Natural killer cell (primary cell): ENCODE data around the gene GNB3. TPM values are rescaled to one million over a fixed set of nuclear protein-coding genes. Genes with fewer than 3 reads are reported as not detected.
"Not testable (repeated sequence)": the region's sequence is repeated elsewhere in the genome, so short reads cannot be mapped to it uniquely, and the experiment has no call there.

Experiments used
- ATAC-seq, 3 donors: fragments of 150-1000 bp in 2 of 3; fragments of 200-7000 bp in 1 of 3; cut with Tn5 transposase; 1 replicate in 1 of 3; 2 replicates in 2 of 3; pipeline ENCODE4 v1.10.0; 2021; ENCODE audit warnings: mild to moderate bottlenecking in 2 of 3, moderate library complexity in 2 of 3
- DNase-seq, 2 donors: peaks; one replicate each; pipeline versions ENCODE4 v3.0.0 to v3.0.0-alpha.2; 2013 to 2021; ENCODE audit warnings: mixed read lengths in 1 of 2
- H3K27ac ChIP-seq: one replicate; pipeline ENCODE4 v1.5.1; 2013; ENCODE audit warnings: mild to moderate bottlenecking, low read length
- H3K27me3 ChIP-seq: one replicate; pipeline ENCODE4 v1.6.1; 2013; ENCODE audit warnings: low read length; ENCODE audit not compliant: control insufficient read depth, insufficient read depth
- H3K36me3 ChIP-seq: one replicate; pipeline ENCODE4 v1.6.1; 2013; ENCODE audit warnings: low read length; ENCODE audit not compliant: control insufficient read depth, insufficient read depth
- H3K4me1 ChIP-seq: one replicate; pipeline ENCODE4 v1.6.1; 2013; ENCODE audit warnings: low read length; ENCODE audit not compliant: control insufficient read depth, insufficient read depth
- H3K4me3 ChIP-seq: one replicate; pipeline ENCODE4 v1.5.1; 2013; ENCODE audit warnings: low read length
- H3K9me3 ChIP-seq: one replicate; pipeline ENCODE4 v1.6.1; 2013; ENCODE audit warnings: low read length; ENCODE audit not compliant: control insufficient read depth, insufficient read depth
- H3K27ac Mint-ChIP-seq, 2 donors: one replicate each; pipeline ENCODE4 v1.8.0; 2022; ENCODE audit warnings: mild to moderate bottlenecking in 2 of 2, mixed read lengths in 2 of 2, moderate library complexity in 1 of 2
- H3K27me3 Mint-ChIP-seq, 2 donors: one replicate each; pipeline ENCODE4 v1.8.0; 2022; ENCODE audit warnings: low read depth in 2 of 2, mixed read lengths in 2 of 2
- H3K36me3 Mint-ChIP-seq: one replicate; pipeline ENCODE4 v1.8.0; 2022; ENCODE audit warnings: mixed read lengths
- H3K4me1 Mint-ChIP-seq, 2 donors: one replicate each; pipeline ENCODE4 v1.8.0; 2022; ENCODE audit warnings: mixed read lengths in 2 of 2
- H3K4me3 Mint-ChIP-seq: one replicate; pipeline ENCODE4 v1.8.0; 2022; ENCODE audit warnings: mild to moderate bottlenecking, moderate library complexity, mixed read lengths
- H3K9me3 Mint-ChIP-seq, 2 donors: one replicate each; pipeline ENCODE4 v1.8.0; 2022; ENCODE audit warnings: mixed read lengths in 2 of 2
- CTCF ChIP-seq: fragments of 200-600 bp; IDR thresholded peaks from one replicate; pipeline ENCODE4 v1.8.0; 2022; ENCODE audit warnings: antibody characterized with exemption
- WGBS: methylation state at CpG from one replicate; pipeline ENCODE4 v1.1.7; 2013; ENCODE audit warnings: missing lambda C conversion rate; ENCODE audit not compliant: insufficient coverage; 5-methylcytosine and 5-hydroxymethylcytosine counted together
- intact Hi-C: fragments of 100-400 bp; cut with micrococcal nuclease; formaldehyde crosslinking; loops from one replicate; pipeline ENCODE4 v1.14.2; 2022
- total RNA-seq, 4 donors: library from RNA; stranded (reverse); fragments of 120-200 nt in 1 of 4; gene quantifications; one replicate each; pipeline versions ENCODE4 v1.2.3 to v1.2.4, GENCODE V29; 2013 to 2022

GNB3 gene
- total RNA-seq, 3 donors from 2014 or later (not counting 1 experiment from before 2014, with no cell fraction given): not detected

- DNase-seq (peak; percentile 99), ATAC-seq (peak; percentile 93 to 99 (median 94))
- H3K9me3 Mint-ChIP-seq: no peaks in the 10 kb centered on the region
- Histone ChIP-seq H3K4me1 (peaks cover 14% of the 10 kb centered on the region), H3K27ac (peak overlapping the region; percentile 98), H3K9me3 (no peaks in the 10 kb centered on the region), H3K4me3 (peak overlapping the region; percentile 70), H3K36me3 (no peaks in the 10 kb centered on the region), H3K27me3 (no peaks in the 10 kb centered on the region)
- H3K4me1 Mint-ChIP-seq: peaks cover 11 to 15% of the 10 kb centered on the region in 2 donors
- no peaks in the 10 kb centered on the region for H3K27me3 Mint-ChIP-seq
- H3K27ac Mint-ChIP-seq: peak overlapping the region; percentile 95 to 96
- intact Hi-C loops: loop anchor here (1.0 kb wide), 3 partner anchors 13 to 39 kb away; partner anchors contain the start of genes LRRC23, SPSB2 and USP5
- H3K4me3 Mint-ChIP-seq: peak overlapping the region; percentile 87
- peak; percentile 75 for TF ChIP-seq CTCF
- 2% methylated on average over 67 of the region's 68 CpGs for WGBS
- no peaks in the 10 kb centered on the region for H3K36me3 Mint-ChIP-seq
Measured at GRCh38 chr12:6890789-6891645, 50.3 kb downstream of the GNB3 start.

- H3K9me3 Mint-ChIP-seq: no peaks in the 10 kb centered on the region
- DNase-seq: no peak
- H3K27me3 Mint-ChIP-seq: no peaks in the 10 kb centered on the region
- Histone ChIP-seq H3K27me3 (no peaks in the 10 kb centered on the region), H3K36me3 (no peaks in the 10 kb centered on the region), H3K27ac (peak overlapping the region; percentile 98), H3K4me3 (peak overlapping the region; percentile 70), H3K9me3 (no peaks in the 10 kb centered on the region), H3K4me1 (peaks cover 14% of the 10 kb centered on the region)
- 82% methylated on average over 5 of the region's 5 CpGs for WGBS
- no peak for TF ChIP-seq CTCF
- peak overlapping the region; percentile 95 to 96 for H3K27ac Mint-ChIP-seq
- intact Hi-C loops: loop anchor here (1.0 kb wide), 3 partner anchors 13 to 39 kb away; partner anchors contain the start of genes LRRC23, SPSB2 and USP5
- peaks cover 11 to 15% of the 10 kb centered on the region in 2 donors for H3K4me1 Mint-ChIP-seq
- no peaks in the 10 kb centered on the region for H3K36me3 Mint-ChIP-seq
- peak overlapping the region; percentile 87 for H3K4me3 Mint-ChIP-seq
- no peak for ATAC-seq
Measured at GRCh38 chr12:6891646-6892001, 50.9 kb downstream of the GNB3 start.

GRCh38 chr12:6892683-6893082 lies 52.0 kb downstream of the GNB3 start:
- peak overlapping the region in 1 of 2 donors; percentile 95 for H3K27ac Mint-ChIP-seq
- peak in 1 of 2 donors; percentile 3 for DNase-seq
- peaks cover 11 to 15% of the 10 kb centered on the region in 2 donors for H3K4me1 Mint-ChIP-seq
- H3K36me3 ChIP-seq, ATAC-seq, H3K27me3 Mint-ChIP-seq, H3K27me3 ChIP-seq, H3K9me3 Mint-ChIP-seq, H3K9me3 ChIP-seq, H3K36me3 Mint-ChIP-seq, H3K27ac ChIP-seq, H3K4me3 ChIP-seq, intact Hi-C loops: not testable (repeated sequence)
- H3K4me3 Mint-ChIP-seq: peak overlapping the region; percentile 49
- 99% methylated on average over 3 of the region's 3 CpGs for WGBS
- peaks cover 14% of the 10 kb centered on the region for H3K4me1 ChIP-seq

- intact Hi-C loops: no loop called here
- no peaks in the 10 kb centered on the region for H3K9me3 Mint-ChIP-seq
- H3K4me1 Mint-ChIP-seq: peaks cover 11 to 15% of the 10 kb centered on the region in 2 donors
- Histone ChIP-seq H3K36me3 (no peaks in the 10 kb centered on the region), H3K4me3 (no peak overlapping the region), H3K27ac (no peak overlapping the region), H3K9me3 (no peaks in the 10 kb centered on the region), H3K4me1 (peaks cover 14% of the 10 kb centered on the region), H3K27me3 (no peaks in the 10 kb centered on the region)
- no peak for DNase-seq
- H3K4me3 Mint-ChIP-seq: no peak overlapping the region
- ATAC-seq: no peak
- TF ChIP-seq CTCF: no peak
- no peaks in the 10 kb centered on the region for H3K27me3 Mint-ChIP-seq
- no peaks in the 10 kb centered on the region for H3K36me3 Mint-ChIP-seq
- WGBS: 85% methylated on average over 3 of the region's 3 CpGs
- H3K27ac Mint-ChIP-seq: no peak overlapping the region
Measured at GRCh38 chr12:6894321-6894720, 53.6 kb downstream of the GNB3 start.

Other genes starting within 250 kb of the GNB3 start
- gene CHD4, start 233.5 kb upstream of the GNB3 start, total RNA-seq: 100 to 1,000 TPM; 568 to 795 (median 658) TPM
- gene LPAR5, start 205.0 kb upstream of the GNB3 start, total RNA-seq: 10 to 100 TPM in 2 of 3 donors, 1 to 10 TPM in 1; 10.0 to 27.8 (median 17.3) TPM
- 10 to 100 TPM in 1 of 3 donors, 1 to 10 TPM in 2; 2.1 to 12.2 (median 4.7) TPM for gene ACRBP, start 193.5 kb upstream of the GNB3 start, total RNA-seq
- gene ING4, start 177.8 kb upstream of the GNB3 start, total RNA-seq: 10 to 100 TPM; 29.9 to 40.9 (median 30.2) TPM
- gene ZNF384, start 151.6 kb upstream of the GNB3 start, total RNA-seq: 100 to 1,000 TPM in 2 of 3 donors, 10 to 100 TPM in 1; 95.1 to 101 (median 100) TPM
- not detected for gene PIANP, start 140.1 kb upstream of the GNB3 start, total RNA-seq
- gene COPS7A, start 116.9 kb upstream of the GNB3 start, total RNA-seq: 10 to 100 TPM; 23.5 to 29.8 (median 28.9) TPM
- gene MLF2, start 87.8 kb upstream of the GNB3 start, total RNA-seq: 100 to 1,000 TPM; 114 to 117 (median 116) TPM
- gene PTMS, start 74.6 kb upstream of the GNB3 start, total RNA-seq: 10 to 100 TPM in 1 of 3 donors, 1 to 10 TPM in 2; 2.3 to 33.2 (median 2.8) TPM
- gene LAG3, start 68.4 kb upstream of the GNB3 start, total RNA-seq: 1 to 10 TPM in 1 of 3 donors, under 1 TPM in 2; 0.36 to 7.6 (median 0.78) TPM
- gene CD4, start 51.4 kb upstream of the GNB3 start, total RNA-seq: 10 to 100 TPM in 1 of 3 donors, 1 to 10 TPM in 2; 8.5 to 10.1 (median 9.8) TPM
- gene GPR162, start 19.1 kb upstream of the GNB3 start, total RNA-seq: 1 to 10 TPM in 1 of 3 donors, under 1 TPM in 2; 0.39 to 2.1 (median 0.68) TPM
- gene P3H3, start 12.5 kb upstream of the GNB3 start, total RNA-seq: 1 to 10 TPM in 1 of 3 donors, under 1 TPM in 1, not detected in 1; 0.72 to 1.8 TPM
- gene CDCA3, start 10.4 kb downstream of the GNB3 start, total RNA-seq: 1 to 10 TPM; 1.4 to 3.3 (median 1.4) TPM
- 10 to 100 TPM; 48.3 to 67.2 (median 57.2) TPM for gene USP5, start 11.2 kb downstream of the GNB3 start, total RNA-seq
- 100 to 1,000 TPM; 167 to 196 (median 189) TPM for gene TPI1, start 26.6 kb downstream of the GNB3 start, total RNA-seq
- gene SPSB2, start 32.4 kb downstream of the GNB3 start, total RNA-seq: 10 to 100 TPM in 1 of 3 donors, 1 to 10 TPM in 2; 8.1 to 19.1 (median 8.4) TPM
- 10 to 100 TPM in 1 of 3 donors, 1 to 10 TPM in 2; 8.1 to 16.8 (median 9.8) TPM for gene LRRC23, start 63.9 kb downstream of the GNB3 start, total RNA-seq
- 10 to 100 TPM; 21.6 to 30.8 (median 23.1) TPM for gene ENO2, start 73.7 kb downstream of the GNB3 start, total RNA-seq
- gene ATN1, start 87.0 kb downstream of the GNB3 start, total RNA-seq: 10 to 100 TPM; 29.3 to 34.0 (median 31.9) TPM
- not detected for gene RNU7-1, start 102.9 kb downstream of the GNB3 start, total RNA-seq
- gene C12orf57, start 103.1 kb downstream of the GNB3 start, total RNA-seq: 100 to 1,000 TPM; 125 to 157 (median 126) TPM
- gene PTPN6, start 110.4 kb downstream of the GNB3 start, total RNA-seq: 100 to 1,000 TPM; 279 to 357 (median 312) TPM
- 100 to 1,000 TPM; 123 to 133 (median 127) TPM for gene PHB2, start 129.7 kb downstream of the GNB3 start, total RNA-seq
- 10 to 100 TPM; 22.1 to 30.4 (median 23.3) TPM for gene EMG1, start 130.0 kb downstream of the GNB3 start, total RNA-seq
- gene LPCAT3, start 177.6 kb downstream of the GNB3 start, total RNA-seq: 10 to 100 TPM; 45.6 to 54.3 (median 45.6) TPM
- gene C1S, start 219.8 kb downstream of the GNB3 start, total RNA-seq: 1 to 10 TPM; 1.6 to 1.9 (median 1.9) TPM